Activated CD4-positive, alpha-beta T cell treated with anti-CD3 and anti-CD28 coated beads for 36 hours (primary cell): Measurements from ENCODE around the gene RPH3AL. TPM values are rescaled to one million over a fixed set of nuclear protein-coding genes. Genes with fewer than 3 reads are reported as not detected.

ENCODE experiments used
- ATAC-seq: fragments of 200-7000 bp; cut with Tn5 transposase; one replicate; pipeline ENCODE4 v1.10.0; 2021; ENCODE audit warnings: mild to moderate bottlenecking, moderate library complexity
- CTCF ChIA-PET: fragments of 350-600 bp; sonication (Branson Sonifier 250); formaldehyde crosslinking; loops from one replicate; lab custom pipeline; 2021; ENCODE audit warnings: antibody characterized with exemption; lab: Charles Lee
- POLR2A ChIA-PET: fragments of 350-600 bp; sonication (Branson Sonifier 250); formaldehyde crosslinking; loops from one replicate; lab custom pipeline; 2021; ENCODE audit warnings: antibody characterized with exemption, inconsistent platforms; lab: Charles Lee
- DNase-seq: peaks from one replicate; pipeline ENCODE4 v3.0.0-alpha.2; 2020
- H3K27ac Mint-ChIP-seq: one replicate; pipeline ENCODE4 v1.8.0; 2021; ENCODE audit warnings: mixed read lengths
- H3K27me3 Mint-ChIP-seq: one replicate; pipeline ENCODE4 v1.8.0; 2021; ENCODE audit warnings: mixed read lengths
- H3K36me3 Mint-ChIP-seq: one replicate; pipeline ENCODE4 v1.8.0; 2021; ENCODE audit warnings: low read depth, mixed read lengths
- H3K4me1 Mint-ChIP-seq: one replicate; pipeline ENCODE4 v1.8.0; 2021; ENCODE audit warnings: mixed read lengths
- H3K4me3 Mint-ChIP-seq: one replicate; pipeline ENCODE4 v1.8.0; 2021; ENCODE audit warnings: mild to moderate bottlenecking, moderate library complexity, mixed read lengths
- H3K9me3 Mint-ChIP-seq: one replicate; pipeline ENCODE4 v1.8.0; 2021; ENCODE audit warnings: low read depth, mixed read lengths
- intact Hi-C, 2 experiments: fragments of 100-400 bp; cut with DNase I in 1 of 2; cut with micrococcal nuclease in 1 of 2; formaldehyde crosslinking; loops; one replicate each; pipeline versions ENCODE4 v1.14.2 to v1.15.1; 2022 to 2024; cut with DNase I, micrococcal nuclease
- total RNA-seq, 2 experiments: library from RNA; stranded (reverse); gene quantifications; one replicate each; pipeline ENCODE4 v1.2.3, GENCODE V29; 2021

RPH3AL gene
- total RNA-seq, 2 experiments from 2014 or later = 1.4 to 2.0 TPM

DNA sequence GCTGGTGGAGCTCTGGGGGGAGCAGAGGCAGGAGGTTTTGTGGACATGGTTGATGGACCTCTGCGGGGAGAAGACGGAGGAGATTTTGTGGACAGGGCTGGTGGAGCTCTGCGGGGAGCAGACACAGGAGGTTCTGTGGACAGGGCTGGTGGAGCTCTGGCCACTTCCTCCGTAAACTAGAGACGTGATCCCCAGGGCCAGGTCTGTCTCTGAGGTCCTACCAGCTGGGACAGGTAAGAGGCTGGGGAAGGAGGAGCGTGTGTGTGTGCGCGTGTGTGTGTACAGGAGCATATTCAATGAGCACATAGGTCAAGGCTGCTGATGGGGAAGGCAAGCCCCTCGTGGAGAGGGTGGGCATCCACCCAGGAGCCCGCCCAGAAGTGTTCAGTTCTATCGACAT lies 20.6 kb downstream of the RPH3AL start:
- Mint-ChIP-seq H3K27me3 (no peaks in the 10 kb centered on the region), H3K4me3 (no peak overlapping the region), H3K9me3 (no peaks in the 10 kb centered on the region), H3K27ac (no peak overlapping the region), H3K4me1 (peaks cover 5% of the 10 kb centered on the region), H3K36me3 (peaks cover 2% of the 10 kb centered on the region)
- CTCF ChIA-PET = interaction anchor here (0.6 kb wide), 1 partner anchor 11 kb away, joined by 3 read pairs; no protein-coding TSS in a partner anchor
- DNase-seq = no peak
- intact Hi-C loops = no loop called here
- ATAC-seq = no peak
- POLR2A ChIA-PET = no interaction called here

- ChIA-PET CTCF (interaction anchor here (0.6 kb wide), 1 partner anchor 7 kb away, joined by 3 read pairs; no protein-coding TSS in a partner anchor), POLR2A (no interaction called here)
- Mint-ChIP-seq H3K27me3 (no peaks in the 10 kb centered on the region), H3K4me1 (no peaks in the 10 kb centered on the region), H3K27ac (no peak overlapping the region), H3K9me3 (no peaks in the 10 kb centered on the region), H3K4me3 (no peak overlapping the region), H3K36me3 (peaks cover 2% of the 10 kb centered on the region)
- DNase-seq (no peak), ATAC-seq (no peak)
- intact Hi-C loops = no loop called here
These were observed 21.5 kb downstream of the RPH3AL start for GRCh38 chr17:330993-331701.

GRCh38 chr17:329784-330420 lies 22.7 kb downstream of the RPH3AL start:
- Mint-ChIP-seq H3K9me3 (no peaks in the 10 kb centered on the region), H3K4me3 (no peak overlapping the region), H3K4me1 (no peaks in the 10 kb centered on the region), H3K27ac (no peak overlapping the region), H3K27me3 (no peaks in the 10 kb centered on the region), H3K36me3 (peaks cover 2% of the 10 kb centered on the region)
- no peak for DNase-seq
- ATAC-seq = no peak
- POLR2A ChIA-PET = no interaction called here
- CTCF ChIA-PET = no interaction called here
- intact Hi-C loops = no loop called here

DNA sequence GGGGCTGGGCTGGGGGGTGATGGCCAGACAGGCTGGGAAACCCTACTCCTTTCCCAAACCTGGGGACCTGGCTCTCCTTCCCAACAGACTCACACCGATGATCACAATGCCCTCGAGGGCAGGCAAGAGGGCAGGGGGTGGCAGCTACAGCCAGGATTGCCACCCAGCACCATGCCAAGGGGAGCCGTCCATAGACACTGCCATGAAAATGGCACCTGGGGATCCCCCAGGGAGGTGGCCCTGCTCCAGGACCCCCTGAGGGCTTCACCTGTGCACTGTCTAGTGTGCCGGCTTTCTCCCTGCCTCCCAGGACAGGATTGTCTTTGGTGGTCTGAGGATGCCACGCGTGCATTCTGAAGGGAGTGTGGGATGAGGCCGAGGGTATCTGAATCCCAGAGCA lies 24.6 kb downstream of the RPH3AL start:
- H3K36me3 Mint-ChIP-seq = peaks cover 2% of the 10 kb centered on the region
- H3K9me3 Mint-ChIP-seq = no peaks in the 10 kb centered on the region
- ChIA-PET POLR2A (no interaction called here), CTCF (interaction anchor here (0.6 kb wide), 1 partner anchor 843 kb away, joined by 7 read pairs; no protein-coding TSS in a partner anchor)
- no peak overlapping the region for H3K27ac Mint-ChIP-seq
- H3K4me3 Mint-ChIP-seq = no peak overlapping the region
- H3K4me1 Mint-ChIP-seq = no peaks in the 10 kb centered on the region
- intact Hi-C loops = no loop called here
- DNase-seq = no peak
- no peak for ATAC-seq
- H3K27me3 Mint-ChIP-seq = no peaks in the 10 kb centered on the region

DNA sequence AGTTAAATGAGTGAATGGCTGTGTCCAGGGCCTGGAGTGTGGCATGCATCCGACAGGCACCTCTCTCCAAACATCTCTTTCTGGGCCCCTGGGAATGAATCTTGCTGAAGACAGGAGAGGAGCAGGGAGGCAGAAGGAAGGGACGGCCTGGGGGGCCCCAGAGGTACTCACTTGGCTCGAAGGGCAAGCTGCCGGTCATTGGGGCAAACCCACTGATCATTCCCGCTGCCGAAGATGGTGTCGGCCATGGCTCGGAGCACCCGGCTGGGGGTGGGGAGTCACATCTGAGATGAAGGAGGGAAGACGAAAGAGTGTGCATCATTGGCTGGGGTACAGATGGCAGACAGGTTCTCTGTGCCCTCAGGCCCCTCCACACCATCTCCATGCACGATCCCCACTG lies 25.3 kb downstream of the RPH3AL start:
- no peak for DNase-seq
- H3K4me1 Mint-ChIP-seq = no peaks in the 10 kb centered on the region
- no peaks in the 10 kb centered on the region for H3K27me3 Mint-ChIP-seq
- no peak for ATAC-seq
- CTCF ChIA-PET = no interaction called here
- intact Hi-C loops = no loop called here
- H3K27ac Mint-ChIP-seq = no peak overlapping the region
- no peak overlapping the region for H3K4me3 Mint-ChIP-seq
- POLR2A ChIA-PET = no interaction called here
- H3K36me3 Mint-ChIP-seq = peaks cover 2% of the 10 kb centered on the region
- H3K9me3 Mint-ChIP-seq = no peaks in the 10 kb centered on the region

- Mint-ChIP-seq H3K4me3 (no peak overlapping the region), H3K27ac (no peak overlapping the region), H3K9me3 (no peaks in the 10 kb centered on the region), H3K27me3 (no peaks in the 10 kb centered on the region), H3K36me3 (peaks cover 2% of the 10 kb centered on the region), H3K4me1 (no peaks in the 10 kb centered on the region)
- ATAC-seq (no peak), DNase-seq (no peak)
- ChIA-PET POLR2A (no interaction called here), CTCF (interaction anchor here (0.5 kb wide), 1 partner anchor 181 kb away, joined by 3 read pairs; no protein-coding TSS in a partner anchor)
- intact Hi-C loops = no loop called here
These were observed 26.5 kb downstream of the RPH3AL start for GRCh38 chr17:326010-326621.

GRCh38 chr17:325270-326009 lies 27.2 kb downstream of the RPH3AL start:
- intact Hi-C loops = no loop called here
- no peak for ATAC-seq
- Mint-ChIP-seq H3K4me3 (no peak overlapping the region), H3K27ac (no peak overlapping the region), H3K4me1 (no peaks in the 10 kb centered on the region), H3K36me3 (peaks cover 2% of the 10 kb centered on the region), H3K27me3 (no peaks in the 10 kb centered on the region), H3K9me3 (no peaks in the 10 kb centered on the region)
- ChIA-PET POLR2A (no interaction called here), CTCF (interaction anchor here (0.5 kb wide), 1 partner anchor 180 kb away, joined by 3 read pairs; no protein-coding TSS in a partner anchor)
- DNase-seq = no peak

DNA sequence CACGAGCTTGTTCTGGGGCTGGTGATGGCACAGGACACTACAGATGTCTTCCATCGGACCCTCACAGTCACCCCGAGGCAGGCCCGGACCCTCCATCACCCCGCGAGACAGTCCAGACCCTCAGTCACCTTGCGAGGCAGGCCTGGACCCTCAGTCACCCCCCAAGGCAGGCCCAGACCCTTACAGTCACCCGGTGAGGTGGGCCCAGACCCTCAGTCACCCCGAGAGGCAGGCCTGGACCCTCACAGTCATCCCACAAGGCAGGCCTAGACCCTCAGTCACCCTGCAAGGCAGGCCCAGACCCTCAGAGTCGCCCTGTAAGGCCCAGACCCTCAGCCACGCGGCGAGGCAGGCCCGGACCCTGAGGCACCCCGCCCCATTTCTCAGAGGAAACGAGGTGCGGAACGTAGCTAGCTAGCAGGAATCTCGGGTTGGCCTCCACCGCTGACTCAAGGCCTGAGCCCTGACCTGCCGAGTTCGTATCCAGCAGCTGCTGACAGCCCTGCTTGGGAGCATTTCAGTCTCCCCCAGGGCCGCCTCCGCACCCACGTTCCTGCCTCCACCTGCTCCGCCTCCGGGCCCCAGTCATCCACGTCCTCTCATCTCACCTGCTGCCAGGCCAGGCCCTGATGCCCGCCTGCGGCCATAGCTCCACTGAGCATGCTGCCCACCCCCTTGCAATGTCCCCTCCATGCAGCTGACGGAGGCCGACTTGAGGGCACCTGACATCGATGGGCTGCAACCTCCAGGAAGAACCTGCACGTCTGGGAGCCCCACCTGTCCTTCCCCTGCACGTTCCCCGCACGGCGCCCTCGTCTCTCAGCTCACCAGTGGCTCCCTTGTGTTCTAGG lies 28.7 kb downstream of the RPH3AL start:
- ChIA-PET POLR2A (no interaction called here), CTCF (interaction anchor here (0.6 kb wide), 1 partner anchor 126 kb away, joined by 3 read pairs; no protein-coding TSS in a partner anchor)
- intact Hi-C loops = no loop called here
- ATAC-seq = no peak
- Mint-ChIP-seq H3K36me3 (peaks cover 2% of the 10 kb centered on the region), H3K27me3 (no peaks in the 10 kb centered on the region), H3K4me1 (no peaks in the 10 kb centered on the region), H3K4me3 (no peak overlapping the region), H3K9me3 (no peaks in the 10 kb centered on the region), H3K27ac (no peak overlapping the region)
- DNase-seq = no peak

DNA sequence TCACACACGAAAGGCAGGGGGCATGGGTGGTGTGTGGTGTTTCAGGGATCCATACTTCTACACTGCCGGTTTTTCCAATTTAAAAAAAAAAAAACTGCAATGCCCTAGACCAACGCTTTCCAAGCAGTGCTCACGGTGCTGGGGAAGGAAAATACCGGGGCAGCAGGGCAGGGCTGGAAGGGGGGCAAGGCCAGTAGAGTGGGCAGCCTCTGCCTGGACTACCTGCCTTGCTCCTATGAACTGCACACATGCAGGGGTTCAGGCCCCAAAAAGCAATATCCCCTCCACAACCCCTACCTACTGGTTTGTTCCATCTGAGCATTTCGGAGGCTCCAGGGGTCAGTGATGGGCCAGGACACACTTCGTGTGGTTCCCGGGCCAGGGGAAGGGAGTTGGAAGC lies 29.4 kb downstream of the RPH3AL start:
- no peak for ATAC-seq
- Mint-ChIP-seq H3K4me3 (no peak overlapping the region), H3K27ac (no peak overlapping the region), H3K36me3 (peaks cover 2% of the 10 kb centered on the region), H3K9me3 (no peaks in the 10 kb centered on the region), H3K27me3 (no peaks in the 10 kb centered on the region), H3K4me1 (no peaks in the 10 kb centered on the region)
- DNase-seq = no peak
- CTCF ChIA-PET = no interaction called here
- POLR2A ChIA-PET = no interaction called here
- intact Hi-C loops = no loop called here

DNA sequence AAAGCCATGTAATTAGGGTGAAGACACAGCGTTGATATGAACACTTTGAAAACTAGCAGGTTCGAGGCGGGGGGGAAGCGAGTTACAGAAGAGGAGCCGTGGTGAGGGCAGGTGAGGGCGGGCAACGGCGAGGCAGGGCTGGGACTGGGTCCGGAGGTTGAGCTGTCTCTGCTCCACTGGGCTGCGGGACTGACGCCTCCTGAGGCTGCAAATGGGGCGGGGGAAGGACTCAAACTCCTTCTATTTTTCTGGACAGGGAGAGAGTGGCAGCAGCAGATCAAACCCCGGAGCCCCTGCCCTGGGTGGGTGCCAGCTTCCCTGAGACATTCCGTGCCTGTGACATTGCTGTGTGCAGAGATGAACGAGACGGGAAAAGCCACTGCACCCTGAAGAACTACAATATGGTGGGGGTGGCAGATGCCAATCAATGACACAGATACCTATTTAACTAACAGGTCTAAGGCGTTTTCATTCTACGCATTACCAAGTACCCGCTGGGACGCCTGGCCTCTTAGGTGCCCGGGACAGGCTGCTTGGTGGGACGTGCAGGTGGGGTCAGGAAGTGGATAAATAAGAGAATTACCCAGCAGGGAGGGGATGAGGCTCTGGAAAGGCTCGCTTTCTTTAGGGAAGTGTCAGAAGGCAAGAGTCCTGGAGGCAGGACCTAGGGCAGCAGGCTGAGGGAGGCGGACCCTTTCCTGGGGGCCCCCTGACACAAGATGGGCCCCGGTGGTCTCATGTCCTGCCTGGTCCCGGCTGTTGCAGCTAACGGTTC lies 30.4 kb downstream of the RPH3AL start:
- Mint-ChIP-seq H3K27me3 (no peaks in the 10 kb centered on the region), H3K4me3 (no peak overlapping the region), H3K9me3 (no peaks in the 10 kb centered on the region), H3K27ac (no peak overlapping the region), H3K4me1 (no peaks in the 10 kb centered on the region), H3K36me3 (peaks cover 4% of the 10 kb centered on the region)
- DNase-seq (no peak), ATAC-seq (no peak)
- intact Hi-C loops = no loop called here
- ChIA-PET CTCF (no interaction called here), POLR2A (no interaction called here)
